ENCODE measurements around the gene TSPAN14. TPM values are rescaled to one million over a fixed set of nuclear protein-coding genes. Genes with fewer than 3 reads are reported as not detected.

TSPAN14 gene
- total and polyA plus RNA-seq, 2 experiments from 2014 or later, result 65.9 to 104 TPM

DNA sequence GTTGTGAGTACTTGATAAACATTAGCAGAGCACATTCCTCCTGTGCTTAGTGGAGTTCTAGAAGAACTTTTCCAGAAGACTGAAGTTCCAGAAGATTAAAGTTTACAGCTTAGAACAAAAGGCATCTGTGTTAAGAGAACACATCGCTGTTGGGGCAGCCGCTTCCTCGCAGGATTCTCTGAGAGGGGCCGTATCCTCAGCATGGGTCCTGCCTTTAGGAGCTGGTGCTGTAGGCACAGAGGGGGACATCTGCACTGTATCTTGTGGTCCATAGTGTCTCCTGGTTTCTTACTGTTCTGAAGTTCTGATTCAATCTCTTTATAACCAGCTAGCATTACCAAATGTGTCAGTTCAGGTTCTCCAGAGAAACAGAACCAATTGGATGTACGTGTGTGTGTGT is 99.9 kb downstream of the TSPAN14 start:
- Histone ChIP-seq H3K9me3 (ENCODE audit: low read depth) (no peaks in the 10 kb centered on the region), H4K20me1 (ENCODE audit: insufficient read depth, poor library complexity, severe bottlenecking) (no peaks in the 10 kb centered on the region), H2AFZ (no peak overlapping the region), H3K36me3 (replicated peaks; ENCODE audit: insufficient read depth, low read depth) (no peaks in the 10 kb centered on the region), H3K4me1 (ENCODE audit: insufficient read depth) (peaks cover 9% of the 10 kb centered on the region), H3K79me2 (no peaks in the 10 kb centered on the region), H3K4me3 (no peak overlapping the region), H3K9me2 (replicated peaks; ENCODE audit: insufficient read depth) (no peaks in the 10 kb centered on the region), H3K27ac (no peak overlapping the region), H3K4me2 (no peak overlapping the region), H3K27me3 (no peaks in the 10 kb centered on the region)
- no peak for TF ChIP-seq EZH2phosphoT487 (IDR thresholded peaks at IDR 0.05; ENCODE audit: low read depth, severe bottlenecking, unreplicated experiment)
- TF ChIP-seq, protein P1, sequence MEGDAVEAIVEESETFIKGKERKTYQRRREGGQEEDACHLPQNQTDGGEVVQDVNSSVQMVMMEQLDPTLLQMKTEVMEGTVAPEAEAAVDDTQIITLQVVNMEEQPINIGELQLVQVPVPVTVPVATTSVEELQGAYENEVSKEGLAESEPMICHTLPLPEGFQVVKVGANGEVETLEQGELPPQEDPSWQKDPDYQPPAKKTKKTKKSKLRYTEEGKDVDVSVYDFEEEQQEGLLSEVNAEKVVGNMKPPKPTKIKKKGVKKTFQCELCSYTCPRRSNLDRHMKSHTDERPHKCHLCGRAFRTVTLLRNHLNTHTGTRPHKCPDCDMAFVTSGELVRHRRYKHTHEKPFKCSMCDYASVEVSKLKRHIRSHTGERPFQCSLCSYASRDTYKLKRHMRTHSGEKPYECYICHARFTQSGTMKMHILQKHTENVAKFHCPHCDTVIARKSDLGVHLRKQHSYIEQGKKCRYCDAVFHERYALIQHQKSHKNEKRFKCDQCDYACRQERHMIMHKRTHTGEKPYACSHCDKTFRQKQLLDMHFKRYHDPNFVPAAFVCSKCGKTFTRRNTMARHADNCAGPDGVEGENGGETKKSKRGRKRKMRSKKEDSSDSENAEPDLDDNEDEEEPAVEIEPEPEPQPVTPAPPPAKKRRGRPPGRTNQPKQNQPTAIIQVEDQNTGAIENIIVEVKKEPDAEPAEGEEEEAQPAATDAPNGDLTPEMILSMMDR (IDR thresholded peaks at IDR 0.05; ENCODE audit: poor library complexity), result no peak
- TF ChIP-seq EZH2 (IDR thresholded peaks at IDR 0.05; ENCODE audit: borderline replicate concordance), result no peak
- WGBS (ENCODE audit: low lambda C conversion rate, missing lambda C conversion rate), result 83% methylated on average over 5 of the region's 5 CpGs
- DNase-seq (ENCODE audit: low spot score), result no peak

DNA sequence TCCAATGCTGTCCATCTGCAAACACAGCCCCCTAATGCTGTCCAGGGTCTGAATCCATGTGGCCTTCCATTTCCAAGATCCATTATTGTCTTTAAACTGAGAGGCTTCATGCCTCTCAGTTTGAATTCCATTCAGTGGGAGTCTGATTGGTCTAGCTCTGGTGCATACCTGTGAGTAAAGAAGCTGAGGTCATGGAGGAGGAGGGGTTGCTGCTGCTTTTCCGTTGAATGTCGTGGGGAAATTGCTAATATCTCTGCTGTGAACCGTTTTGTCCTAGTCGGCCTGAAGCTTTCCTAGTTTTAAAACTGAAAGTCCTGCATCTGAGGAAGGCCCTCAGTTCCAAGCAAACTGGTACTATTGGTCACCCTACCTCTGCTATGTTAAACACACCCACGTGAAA is 101.3 kb downstream of the TSPAN14 start:
- Histone ChIP-seq H3K4me1 (ENCODE audit: insufficient read depth) (peaks cover 9% of the 10 kb centered on the region), H3K9me3 (ENCODE audit: low read depth) (no peaks in the 10 kb centered on the region), H4K20me1 (ENCODE audit: insufficient read depth, poor library complexity, severe bottlenecking) (no peaks in the 10 kb centered on the region), H3K4me3 (no peak overlapping the region), H3K4me2 (no peak overlapping the region), H3K36me3 (replicated peaks; ENCODE audit: insufficient read depth, low read depth) (no peaks in the 10 kb centered on the region), H3K27ac (no peak overlapping the region), H3K27me3 (no peaks in the 10 kb centered on the region), H2AFZ (no peak overlapping the region), H3K9me2 (replicated peaks; ENCODE audit: insufficient read depth) (no peaks in the 10 kb centered on the region), H3K79me2 (no peaks in the 10 kb centered on the region)
- TF ChIP-seq EZH2phosphoT487 (IDR thresholded peaks at IDR 0.05; ENCODE audit: low read depth, severe bottlenecking, unreplicated experiment), result no peak
- TF ChIP-seq, protein P1 (IDR thresholded peaks at IDR 0.05; ENCODE audit: poor library complexity), result no peak
- no peak for TF ChIP-seq EZH2 (IDR thresholded peaks at IDR 0.05; ENCODE audit: borderline replicate concordance)
- DNase-seq (ENCODE audit: low spot score), result no peak
- WGBS (ENCODE audit: low lambda C conversion rate, missing lambda C conversion rate), result 47% methylated on average over 5 of the region's 5 CpGs

DNA sequence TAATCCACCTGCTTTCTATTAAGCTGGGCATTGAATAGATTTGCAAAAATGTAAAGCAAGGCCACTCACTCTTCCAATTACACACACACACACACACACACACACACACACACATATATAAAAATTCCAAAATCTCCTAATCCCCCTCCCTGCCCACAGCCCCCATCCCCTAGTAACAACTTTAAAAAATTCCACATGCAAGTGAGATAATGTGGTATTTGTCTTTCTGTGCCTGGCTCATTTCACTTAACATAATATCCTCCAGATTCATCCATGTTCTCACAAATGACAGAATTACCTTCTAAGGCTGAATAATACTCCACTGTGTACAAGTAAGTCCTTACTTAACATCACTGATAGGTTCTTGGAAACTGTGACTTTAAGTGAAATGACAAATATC is 107.8 kb downstream of the TSPAN14 start:
- no peak for DNase-seq (ENCODE audit: low spot score)
- no peak overlapping the region for H2AFZ ChIP-seq
- no peaks in the 10 kb centered on the region for H3K9me3 ChIP-seq (ENCODE audit: low read depth)
- H3K27me3 ChIP-seq, result peaks cover 3% of the 10 kb centered on the region
- no peak overlapping the region for H3K27ac ChIP-seq
- H3K79me2 ChIP-seq, result no peaks in the 10 kb centered on the region
- no peak overlapping the region for H3K4me2 ChIP-seq
- no peaks in the 10 kb centered on the region for H3K36me3 ChIP-seq (replicated peaks; ENCODE audit: insufficient read depth, low read depth)
- H3K4me3 ChIP-seq, result no peak overlapping the region
- TF ChIP-seq EZH2 (IDR thresholded peaks at IDR 0.05; ENCODE audit: borderline replicate concordance) (no peak), EZH2phosphoT487 (IDR thresholded peaks at IDR 0.05; ENCODE audit: low read depth, severe bottlenecking, unreplicated experiment) (no peak)
- TF ChIP-seq, protein P1 (IDR thresholded peaks at IDR 0.05; ENCODE audit: poor library complexity), result no peak
- H4K20me1 ChIP-seq (ENCODE audit: insufficient read depth, poor library complexity, severe bottlenecking), result no peaks in the 10 kb centered on the region
- H3K4me1 ChIP-seq (ENCODE audit: insufficient read depth), result no peaks in the 10 kb centered on the region
- no peaks in the 10 kb centered on the region for H3K9me2 ChIP-seq (replicated peaks; ENCODE audit: insufficient read depth)

DNA sequence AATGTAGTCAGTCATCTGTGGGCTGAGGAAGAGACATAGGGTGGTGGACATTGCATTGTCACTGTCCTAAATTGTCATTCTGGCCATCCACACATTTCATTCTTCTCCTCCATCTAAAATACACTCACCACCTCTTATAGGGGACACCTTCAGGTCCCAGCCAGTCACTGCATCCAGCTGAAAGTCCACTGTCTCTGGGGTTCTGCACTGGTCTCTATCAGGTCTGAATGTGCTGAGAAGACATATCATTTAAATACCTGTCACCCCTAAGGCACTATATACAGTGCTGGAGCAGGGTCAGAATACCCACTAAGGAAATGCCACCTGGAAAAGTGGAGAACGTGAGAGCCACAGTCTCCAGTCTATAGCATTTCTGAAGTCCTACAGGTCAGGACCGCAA is 113.2 kb downstream of the TSPAN14 start:
- WGBS (ENCODE audit: low lambda C conversion rate, missing lambda C conversion rate), result 90% methylated on average over 2 of the region's 2 CpGs
- H3K9me2 ChIP-seq (replicated peaks; ENCODE audit: insufficient read depth), result no peaks in the 10 kb centered on the region
- H3K27me3 ChIP-seq, result peaks cover 3% of the 10 kb centered on the region
- no peaks in the 10 kb centered on the region for H3K4me1 ChIP-seq (ENCODE audit: insufficient read depth)
- no peak overlapping the region for H3K27ac ChIP-seq
- no peaks in the 10 kb centered on the region for H3K79me2 ChIP-seq
- H3K4me2 ChIP-seq, result no peak overlapping the region
- no peaks in the 10 kb centered on the region for H3K36me3 ChIP-seq (replicated peaks; ENCODE audit: insufficient read depth, low read depth)
- no peak overlapping the region for H3K4me3 ChIP-seq
- no peaks in the 10 kb centered on the region for H4K20me1 ChIP-seq (ENCODE audit: insufficient read depth, poor library complexity, severe bottlenecking)
- no peak overlapping the region for H2AFZ ChIP-seq
- H3K9me3 ChIP-seq (ENCODE audit: low read depth), result no peaks in the 10 kb centered on the region
- no peak for DNase-seq (ENCODE audit: low spot score)
- TF ChIP-seq EZH2 (IDR thresholded peaks at IDR 0.05; ENCODE audit: borderline replicate concordance) (no peak), EZH2phosphoT487 (IDR thresholded peaks at IDR 0.05; ENCODE audit: low read depth, severe bottlenecking, unreplicated experiment) (no peak)
- TF ChIP-seq, protein P1 (IDR thresholded peaks at IDR 0.05; ENCODE audit: poor library complexity), result no peak

Measured in hepatocyte (in vitro differentiated cells).